Activated naive CD8-positive, alpha-beta T cell treated with anti-CD3 and anti-CD28 coated beads for 36 hours (primary cell): Measurements from ENCODE around the gene PRTN3. TPM values are rescaled to one million over a fixed set of nuclear protein-coding genes. Genes with fewer than 3 reads are reported as not detected.
"Not testable (repeated sequence)": the region's sequence is repeated elsewhere in the genome, so short reads cannot be mapped to it uniquely, and the experiment has no call there.

ENCODE experiments used
- DNase-seq: peaks from one replicate; pipeline ENCODE4 v3.0.0; 2021
- H3K27ac Mint-ChIP-seq: one replicate; pipeline ENCODE4 v1.8.0; 2022; ENCODE audit warnings: mild to moderate bottlenecking, moderate library complexity, mixed read lengths
- H3K27me3 Mint-ChIP-seq: one replicate; pipeline ENCODE4 v1.8.0; 2022; ENCODE audit warnings: mild to moderate bottlenecking, mixed read lengths
- H3K36me3 Mint-ChIP-seq: one replicate; pipeline ENCODE4 v1.8.0; 2021; ENCODE audit warnings: mild to moderate bottlenecking, mixed read lengths
- H3K4me1 Mint-ChIP-seq: one replicate; pipeline ENCODE4 v1.8.0; 2021; ENCODE audit warnings: mixed read lengths
- H3K4me3 Mint-ChIP-seq: one replicate; pipeline ENCODE4 v1.8.0; 2022; ENCODE audit warnings: mild to moderate bottlenecking, moderate library complexity, mixed read lengths
- H3K9me3 Mint-ChIP-seq: one replicate; pipeline ENCODE4 v1.8.0; 2022; ENCODE audit warnings: mixed read lengths
- total RNA-seq, 2 experiments: library from RNA; stranded (reverse); gene quantifications; one replicate each; pipeline ENCODE4 v1.2.3, GENCODE V29; 2021

PRTN3 gene
- total RNA-seq, 2 experiments from 2014 or later, result not detected

- no peak overlapping the region for H3K27ac Mint-ChIP-seq
- DNase-seq, result no peak
Observed at GRCh38 chr19:810077-810855, 30.5 kb upstream of the PRTN3 start.

DNA sequence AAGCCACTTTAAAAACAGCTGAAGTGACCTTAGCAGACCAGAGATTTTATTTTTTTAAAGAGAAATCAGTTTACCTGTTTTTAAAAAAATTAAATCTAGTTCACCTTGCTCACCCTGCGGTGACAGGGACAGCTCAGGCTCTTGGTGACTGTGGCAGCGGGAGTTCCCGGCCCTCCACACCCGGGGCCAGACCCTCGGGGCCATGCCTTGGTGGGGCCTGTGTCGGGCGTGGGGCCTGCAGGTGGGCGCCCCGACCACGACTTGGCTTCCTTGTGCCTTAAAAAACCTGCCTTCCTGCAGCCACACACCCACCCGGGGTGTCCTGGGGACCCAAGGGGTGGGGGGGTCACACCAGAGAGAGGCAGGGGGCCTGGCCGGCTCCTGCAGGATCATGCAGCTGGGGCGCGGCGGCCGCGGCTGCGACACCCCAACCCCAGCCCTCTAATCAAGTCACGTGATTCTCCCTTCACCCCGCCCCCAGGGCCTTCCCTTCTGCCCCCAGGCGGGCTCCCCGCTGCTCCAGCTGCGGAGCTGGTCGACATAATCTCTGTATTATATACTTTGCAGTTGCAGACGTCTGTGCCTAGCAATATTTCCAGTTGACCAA lies 29.8 kb upstream of the PRTN3 start:
- Mint-ChIP-seq H3K4me1 (peaks cover 2% of the 10 kb centered on the region), H3K27ac (no peak overlapping the region), H3K27me3 (peaks cover 3% of the 10 kb centered on the region), H3K4me3 (no peak overlapping the region), H3K36me3 (peaks cover 51% of the 10 kb centered on the region), H3K9me3 (peaks cover 2% of the 10 kb centered on the region)
- no peak for DNase-seq

More at GRCh38 chr19:810077-810855, 30.5 kb upstream of the PRTN3 start:
- peaks cover 2% of the 10 kb centered on the region for H3K4me1 Mint-ChIP-seq
- H3K9me3 Mint-ChIP-seq, result no peaks in the 10 kb centered on the region
- H3K36me3 Mint-ChIP-seq, result peaks cover 47% of the 10 kb centered on the region
- H3K27me3 Mint-ChIP-seq, result peaks cover 3% of the 10 kb centered on the region
- H3K4me3 Mint-ChIP-seq, result no peak overlapping the region

GRCh38 chr19:811506-812048 lies 29.2 kb upstream of the PRTN3 start:
- no peak for DNase-seq
- H3K27ac Mint-ChIP-seq, result no peak overlapping the region
- H3K36me3 Mint-ChIP-seq, result peaks cover 55% of the 10 kb centered on the region
- no peak overlapping the region for H3K4me3 Mint-ChIP-seq
- H3K9me3 Mint-ChIP-seq, result peaks cover 4% of the 10 kb centered on the region
- H3K4me1 Mint-ChIP-seq, result peaks cover 2% of the 10 kb centered on the region
- H3K27me3 Mint-ChIP-seq, result peaks cover 3% of the 10 kb centered on the region

DNA sequence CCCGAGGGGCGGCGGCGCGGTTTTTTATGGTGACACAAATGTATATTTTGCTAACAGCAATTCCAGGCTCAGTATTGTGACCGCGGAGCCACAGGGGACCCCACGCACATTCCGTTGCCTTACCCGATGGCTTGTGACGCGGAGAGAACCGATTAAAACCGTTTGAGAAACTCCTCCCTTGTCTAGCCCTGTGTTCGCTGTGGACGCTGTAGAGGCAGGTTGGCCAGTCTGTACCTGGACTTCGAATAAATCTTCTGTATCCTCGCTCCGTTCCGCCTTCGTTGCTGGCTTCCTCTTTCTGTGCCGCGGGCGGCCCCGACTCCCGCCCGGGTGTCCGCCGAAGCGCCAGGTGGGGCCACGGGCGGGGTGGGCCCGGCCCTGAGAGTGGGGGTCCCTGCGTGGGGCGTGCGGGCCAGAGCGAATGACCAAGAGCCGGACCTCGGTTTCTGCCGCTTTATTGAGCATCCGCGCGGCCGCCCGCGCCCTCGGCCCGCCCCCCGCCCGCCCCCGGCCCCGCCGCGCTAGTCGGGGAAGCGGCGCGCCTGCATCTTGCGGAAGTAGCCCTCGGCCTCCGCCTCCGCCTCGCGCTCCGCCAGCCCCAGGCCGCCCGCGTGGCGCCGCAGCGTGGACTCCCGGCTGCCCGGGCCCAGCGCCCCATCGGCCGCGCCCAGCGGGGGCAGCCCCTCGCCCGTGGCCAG lies 28.6 kb upstream of the PRTN3 start:
- peaks cover 51% of the 10 kb centered on the region for H3K36me3 Mint-ChIP-seq
- no peak overlapping the region for H3K4me3 Mint-ChIP-seq
- peaks cover 2% of the 10 kb centered on the region for H3K4me1 Mint-ChIP-seq
- H3K27me3 Mint-ChIP-seq, result peaks cover 3% of the 10 kb centered on the region
- H3K9me3 Mint-ChIP-seq, result peaks cover 5% of the 10 kb centered on the region
- no peak overlapping the region for H3K27ac Mint-ChIP-seq
- DNase-seq, result no peak

- Mint-ChIP-seq H3K36me3 (peaks cover 46% of the 10 kb centered on the region), H3K4me3 (no peak overlapping the region), H3K27ac (no peak overlapping the region), H3K9me3 (peaks cover 5% of the 10 kb centered on the region), H3K4me1 (peaks cover 2% of the 10 kb centered on the region), H3K27me3 (peaks cover 3% of the 10 kb centered on the region)
- DNase-seq, result no peak
Observed at GRCh38 chr19:812747-813218, 28.0 kb upstream of the PRTN3 start.

- peak overlapping the region; percentile 75 for H3K27ac Mint-ChIP-seq
- H3K4me1 Mint-ChIP-seq, result peaks cover 2% of the 10 kb centered on the region
- H3K36me3 Mint-ChIP-seq, result peaks cover 42% of the 10 kb centered on the region
- DNase-seq, result no peak
- H3K4me3 Mint-ChIP-seq, result peak overlapping the region; percentile 14
- H3K9me3 Mint-ChIP-seq, result peaks cover 5% of the 10 kb centered on the region
- peaks cover 3% of the 10 kb centered on the region for H3K27me3 Mint-ChIP-seq
Observed at GRCh38 chr19:813219-814151, 27.3 kb upstream of the PRTN3 start.

GRCh38 chr19:814152-815078 lies 26.4 kb upstream of the PRTN3 start:
- H3K4me3 Mint-ChIP-seq, result peak overlapping the region; percentile 47
- peaks cover 2% of the 10 kb centered on the region for H3K4me1 Mint-ChIP-seq
- peaks cover 3% of the 10 kb centered on the region for H3K27me3 Mint-ChIP-seq
- no peak for DNase-seq
- peaks cover 40% of the 10 kb centered on the region for H3K36me3 Mint-ChIP-seq
- H3K27ac Mint-ChIP-seq, result peak overlapping the region; percentile 75
- H3K9me3 Mint-ChIP-seq, result peaks cover 5% of the 10 kb centered on the region

DNA sequence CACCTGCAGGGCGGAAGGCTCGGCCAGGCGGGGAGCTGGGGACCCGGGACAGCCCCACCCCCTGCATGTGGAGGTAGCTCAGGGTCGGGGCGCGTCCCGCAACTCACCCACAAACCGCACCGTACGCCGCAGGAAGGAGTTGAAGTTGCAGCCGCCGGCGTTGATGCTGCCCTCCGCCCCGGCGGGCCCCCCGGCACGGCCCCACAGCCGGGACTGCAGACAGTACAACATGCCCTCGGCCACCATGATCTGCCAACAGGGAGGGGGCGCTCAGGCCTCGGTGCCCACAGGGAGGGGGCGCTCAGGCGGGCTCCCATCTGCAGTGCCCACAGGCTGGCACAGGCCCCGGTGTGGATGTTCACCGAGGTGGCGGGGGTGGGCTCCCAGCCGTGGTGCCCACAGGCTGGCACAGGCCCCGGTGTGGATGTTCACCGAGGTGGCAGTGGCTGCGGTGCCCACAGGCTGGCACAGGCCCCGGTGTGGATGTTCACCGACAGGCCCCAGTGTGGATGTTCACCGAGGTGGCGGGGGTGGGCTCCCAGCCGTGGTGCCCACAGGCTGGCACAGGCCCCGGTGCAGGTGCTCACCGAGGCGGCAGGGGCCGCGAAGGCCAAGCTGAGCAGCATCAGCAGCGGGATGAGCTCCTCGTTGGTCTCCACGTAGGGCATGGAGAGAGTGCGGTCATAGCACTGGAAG lies 25.6 kb upstream of the PRTN3 start:
- Mint-ChIP-seq H3K36me3 (peaks cover 36% of the 10 kb centered on the region), H3K4me1 (peaks cover 2% of the 10 kb centered on the region), H3K27me3 (peaks cover 3% of the 10 kb centered on the region), H3K27ac (no peak overlapping the region), H3K9me3 (peaks cover 5% of the 10 kb centered on the region), H3K4me3 (peak overlapping the region; percentile 47)
- DNase-seq, result no peak

DNA sequence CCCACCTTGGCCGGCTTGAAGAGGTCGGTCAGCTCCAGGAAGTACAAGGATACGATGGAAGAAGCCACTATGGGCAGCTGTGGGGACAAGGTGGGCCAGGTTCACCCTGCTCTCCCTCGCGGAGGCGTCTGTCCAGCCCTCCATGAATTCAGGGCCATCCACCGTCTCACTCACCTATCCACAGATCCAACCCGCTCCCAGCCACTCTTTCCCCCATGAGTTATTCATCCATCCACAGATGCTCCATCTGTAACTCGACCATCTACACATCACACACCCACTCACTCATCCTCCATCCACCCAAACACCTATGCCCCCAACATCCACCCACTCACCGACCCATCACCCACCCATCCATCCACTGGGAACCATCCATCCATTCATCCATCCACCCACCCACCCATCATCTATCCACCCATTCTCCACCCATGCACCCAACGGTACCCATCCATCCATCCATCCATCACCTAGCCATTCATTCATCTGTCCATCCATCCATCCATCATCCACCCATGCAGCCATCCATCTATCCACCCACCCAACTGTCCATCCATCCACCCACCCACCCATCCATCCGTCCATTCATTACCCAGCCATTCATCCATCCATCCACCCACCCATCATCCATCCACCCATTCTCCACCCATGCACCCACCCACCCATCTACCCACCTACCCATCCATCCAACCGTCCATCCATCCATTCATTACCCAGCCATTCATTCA lies 24.9 kb upstream of the PRTN3 start:
- Mint-ChIP-seq H3K36me3 (peaks cover 33% of the 10 kb centered on the region), H3K27me3 (peaks cover 3% of the 10 kb centered on the region), H3K4me3 (no peak overlapping the region), H3K27ac (peak overlapping the region; percentile 31), H3K9me3 (peaks cover 5% of the 10 kb centered on the region), H3K4me1 (peaks cover 2% of the 10 kb centered on the region)
- DNase-seq, result no peak

DNA sequence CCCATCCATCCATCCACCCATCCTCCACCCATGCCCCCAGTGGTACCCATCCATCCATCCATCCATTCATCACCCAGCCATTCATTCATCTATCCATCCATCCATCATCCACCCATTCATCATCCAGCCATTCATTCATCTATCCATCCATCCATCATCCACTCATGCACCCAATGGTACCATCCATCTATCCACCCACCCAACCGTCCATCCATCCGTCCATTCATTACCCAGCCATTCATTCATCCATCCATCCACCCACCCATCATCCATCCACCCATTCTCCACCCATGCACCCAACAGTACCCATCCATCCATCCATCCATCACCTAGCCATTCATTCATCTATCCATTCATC lies 24.3 kb upstream of the PRTN3 start:
- DNase-seq, result no peak
- Mint-ChIP-seq H3K4me3 (no peak overlapping the region), H3K27ac (peak overlapping the region; percentile 1), H3K27me3 (peaks cover 3% of the 10 kb centered on the region), H3K4me1 (peaks cover 2% of the 10 kb centered on the region), H3K9me3 (peaks cover 5% of the 10 kb centered on the region), H3K36me3 (peaks cover 30% of the 10 kb centered on the region)

GRCh38 chr19:820212-820611 lies 20.6 kb upstream of the PRTN3 start:
- not testable (repeated sequence) for H3K9me3 Mint-ChIP-seq, H3K4me3 Mint-ChIP-seq, H3K36me3 Mint-ChIP-seq, DNase-seq, H3K27ac Mint-ChIP-seq, H3K4me1 Mint-ChIP-seq
- H3K27me3 Mint-ChIP-seq, result peaks cover 19% of the 10 kb centered on the region

DNA sequence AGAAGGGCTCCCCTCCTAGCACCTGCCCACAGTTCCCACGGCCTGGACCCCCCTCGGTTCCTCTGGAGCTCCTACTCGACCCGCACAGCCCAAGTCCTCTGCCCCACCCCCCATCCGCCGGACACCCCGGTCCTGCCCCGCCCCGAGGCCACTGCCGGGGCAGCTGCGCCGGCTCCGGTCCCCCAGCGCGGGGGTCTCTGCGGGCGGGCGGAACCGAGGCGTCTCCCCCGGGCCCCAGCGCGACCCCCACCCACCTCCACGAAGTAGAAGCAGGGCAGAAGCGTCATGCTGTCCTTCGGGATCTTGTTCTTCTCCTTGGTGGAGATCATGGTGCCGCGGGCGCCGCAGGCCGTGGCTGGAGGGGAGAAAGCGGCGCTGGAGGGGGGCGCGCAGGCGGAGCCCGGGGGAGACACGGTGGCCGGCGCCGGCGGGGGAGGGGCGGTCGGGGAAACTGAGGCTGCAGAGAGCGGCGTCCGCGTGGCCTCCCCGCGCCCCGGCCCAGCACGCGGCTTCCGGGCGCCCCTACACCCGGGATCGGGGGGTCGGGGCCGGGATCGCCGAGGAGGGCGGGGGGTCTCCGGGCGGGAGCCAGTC lies 19.5 kb upstream of the PRTN3 start:
- H3K4me3 Mint-ChIP-seq, result no peak overlapping the region
- H3K9me3 Mint-ChIP-seq, result peaks cover 4% of the 10 kb centered on the region
- no peaks in the 10 kb centered on the region for H3K4me1 Mint-ChIP-seq
- H3K36me3 Mint-ChIP-seq, result peaks cover 4% of the 10 kb centered on the region
- DNase-seq, result no peak
- peaks cover 19% of the 10 kb centered on the region for H3K27me3 Mint-ChIP-seq
- H3K27ac Mint-ChIP-seq, result no peak overlapping the region
